ENCODE results near the gene TJP2.

TJP2 gene

GRCh38 chr9:69147041-69147834 lies 26.8 kb upstream of the TJP2 start (continued):
- TF ChIP-seq KLF10 (tag by site-specific recombination; IDR thresholded peaks at IDR 0.05) (no peak), ZNF302 (tag by site-specific recombination; IDR thresholded peaks at IDR 0.05; ENCODE audit: low read depth) (no peak), ZNF10 (tag by site-specific recombination; IDR thresholded peaks at IDR 0.05) (no peak), CTCF (tag by site-specific recombination; IDR thresholded peaks at IDR 0.05) (no peak), ZBTB21 (tag by site-specific recombination; IDR thresholded peaks at IDR 0.05) (no peak), ZNF692 (tag by site-specific recombination; IDR thresholded peaks at IDR 0.05) (no peak), ZNF416 (tag by site-specific recombination; IDR thresholded peaks at IDR 0.05) (no peak), ZNF600 (tag by site-specific recombination; IDR thresholded peaks at IDR 0.05) (no peak), ZNF776 (tag by site-specific recombination; IDR thresholded peaks at IDR 0.05; ENCODE audit: borderline replicate concordance) (no peak), ZIC2 (tag by site-specific recombination; IDR thresholded peaks at IDR 0.05) (no peak), ZFP37 (tag by site-specific recombination; IDR thresholded peaks at IDR 0.05) (no peak)
- TF ChIP-seq, protein P1, sequence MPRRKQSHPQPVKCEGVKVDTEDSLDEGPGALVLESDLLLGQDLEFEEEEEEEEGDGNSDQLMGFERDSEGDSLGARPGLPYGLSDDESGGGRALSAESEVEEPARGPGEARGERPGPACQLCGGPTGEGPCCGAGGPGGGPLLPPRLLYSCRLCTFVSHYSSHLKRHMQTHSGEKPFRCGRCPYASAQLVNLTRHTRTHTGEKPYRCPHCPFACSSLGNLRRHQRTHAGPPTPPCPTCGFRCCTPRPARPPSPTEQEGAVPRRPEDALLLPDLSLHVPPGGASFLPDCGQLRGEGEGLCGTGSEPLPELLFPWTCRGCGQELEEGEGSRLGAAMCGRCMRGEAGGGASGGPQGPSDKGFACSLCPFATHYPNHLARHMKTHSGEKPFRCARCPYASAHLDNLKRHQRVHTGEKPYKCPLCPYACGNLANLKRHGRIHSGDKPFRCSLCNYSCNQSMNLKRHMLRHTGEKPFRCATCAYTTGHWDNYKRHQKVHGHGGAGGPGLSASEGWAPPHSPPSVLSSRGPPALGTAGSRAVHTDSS (tag by site-specific recombination; IDR thresholded peaks at IDR 0.05) = no peak

DNA sequence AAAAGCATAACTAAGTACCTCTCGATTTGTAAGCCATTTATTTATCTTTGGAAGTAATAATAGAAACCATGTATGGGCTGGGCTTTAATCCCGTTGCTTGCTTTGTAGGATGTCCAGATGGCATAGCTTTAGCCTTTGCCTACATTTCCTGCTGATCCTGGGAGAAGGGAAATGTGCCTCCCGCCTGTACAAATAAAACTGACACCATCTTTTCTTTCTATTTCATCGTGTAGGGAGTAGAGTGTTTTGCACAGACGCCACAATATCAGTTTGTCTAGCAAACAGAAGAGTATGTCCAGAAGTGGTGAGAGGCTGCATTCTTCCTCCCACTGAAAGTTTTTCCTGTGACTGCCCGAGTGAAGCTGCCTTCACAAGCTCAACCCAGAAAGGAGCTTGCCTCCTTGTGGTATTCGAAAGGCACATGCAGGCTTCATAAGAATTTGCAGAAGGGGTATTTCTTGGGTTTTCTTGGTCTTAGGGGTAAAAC lies 24.7 kb upstream of the TJP2 start:
- ChIA-PET POLR2A (no interaction called here), CTCF (interaction anchor here (0.7 to 3.1 kb wide), 4 partner anchors 9 to 95 kb away, joined by 3 to 15 read pairs (median 4); no protein-coding TSS in a partner anchor)
- Histone ChIP-seq H3K4me1 (ENCODE audit: control insufficient read depth, insufficient read depth, low read length) (no peaks in the 10 kb centered on the region), H3K4me3 (ENCODE audit: low read depth, low read length) (no peak overlapping the region), H3K27ac (ENCODE audit: extremely low read depth, low read depth, low read length) (no peak overlapping the region), H3K9me3 (ENCODE audit: control insufficient read depth, insufficient read depth, low read depth, low read length) (no peaks in the 10 kb centered on the region), H3K36me3 (ENCODE audit: control insufficient read depth in 2 of 2, insufficient read depth in 1 of 2, low read length in 2 of 2) (no peaks in the 10 kb centered on the region)
- no peak for TF ChIP-seq ZNF341 (tag by site-specific recombination; IDR thresholded peaks at IDR 0.05; ENCODE audit: low read depth)
- no peak for TF ChIP-seq ZNF792 (tag by site-specific recombination; IDR thresholded peaks at IDR 0.05)
- TF ChIP-seq, protein P2, sequence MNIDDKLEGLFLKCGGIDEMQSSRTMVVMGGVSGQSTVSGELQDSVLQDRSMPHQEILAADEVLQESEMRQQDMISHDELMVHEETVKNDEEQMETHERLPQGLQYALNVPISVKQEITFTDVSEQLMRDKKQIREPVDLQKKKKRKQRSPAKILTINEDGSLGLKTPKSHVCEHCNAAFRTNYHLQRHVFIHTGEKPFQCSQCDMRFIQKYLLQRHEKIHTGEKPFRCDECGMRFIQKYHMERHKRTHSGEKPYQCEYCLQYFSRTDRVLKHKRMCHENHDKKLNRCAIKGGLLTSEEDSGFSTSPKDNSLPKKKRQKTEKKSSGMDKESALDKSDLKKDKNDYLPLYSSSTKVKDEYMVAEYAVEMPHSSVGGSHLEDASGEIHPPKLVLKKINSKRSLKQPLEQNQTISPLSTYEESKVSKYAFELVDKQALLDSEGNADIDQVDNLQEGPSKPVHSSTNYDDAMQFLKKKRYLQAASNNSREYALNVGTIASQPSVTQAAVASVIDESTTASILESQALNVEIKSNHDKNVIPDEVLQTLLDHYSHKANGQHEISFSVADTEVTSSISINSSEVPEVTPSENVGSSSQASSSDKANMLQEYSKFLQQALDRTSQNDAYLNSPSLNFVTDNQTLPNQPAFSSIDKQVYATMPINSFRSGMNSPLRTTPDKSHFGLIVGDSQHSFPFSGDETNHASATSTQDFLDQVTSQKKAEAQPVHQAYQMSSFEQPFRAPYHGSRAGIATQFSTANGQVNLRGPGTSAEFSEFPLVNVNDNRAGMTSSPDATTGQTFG (tag by site-specific recombination; IDR thresholded peaks at IDR 0.05; ENCODE audit: borderline replicate concordance) = no peak
- TF ChIP-seq OVOL3 (tag by site-specific recombination; IDR thresholded peaks at IDR 0.05) = no peak
- no peak for TF ChIP-seq ZNF184 (tag by site-specific recombination; IDR thresholded peaks at IDR 0.05)
- no peak for TF ChIP-seq HOXD13 (CRISPR knock-in tag; IDR thresholded peaks at IDR 0.05; ENCODE audit: borderline replicate concordance)
- no peak for TF ChIP-seq ZBTB1 (tag by site-specific recombination; IDR thresholded peaks at IDR 0.05)
- no peak for TF ChIP-seq ZNF692 (tag by site-specific recombination; IDR thresholded peaks at IDR 0.05)
- no peak for TF ChIP-seq ZNF223 (tag by site-specific recombination; IDR thresholded peaks at IDR 0.05)
- no peak for TF ChIP-seq SCRT1 (tag by site-specific recombination; IDR thresholded peaks at IDR 0.05; ENCODE audit: borderline replicate concordance)
- no peak for TF ChIP-seq HOXA7 (CRISPR knock-in tag; IDR thresholded peaks at IDR 0.05; ENCODE audit: borderline replicate concordance)
- TF ChIP-seq ZNF664 (tag by site-specific recombination; IDR thresholded peaks at IDR 0.05) = no peak
- TF ChIP-seq MEIS1 (CRISPR knock-in tag; IDR thresholded peaks at IDR 0.05; ENCODE audit: borderline replicate concordance) = no peak
- TF ChIP-seq, protein P3, sequence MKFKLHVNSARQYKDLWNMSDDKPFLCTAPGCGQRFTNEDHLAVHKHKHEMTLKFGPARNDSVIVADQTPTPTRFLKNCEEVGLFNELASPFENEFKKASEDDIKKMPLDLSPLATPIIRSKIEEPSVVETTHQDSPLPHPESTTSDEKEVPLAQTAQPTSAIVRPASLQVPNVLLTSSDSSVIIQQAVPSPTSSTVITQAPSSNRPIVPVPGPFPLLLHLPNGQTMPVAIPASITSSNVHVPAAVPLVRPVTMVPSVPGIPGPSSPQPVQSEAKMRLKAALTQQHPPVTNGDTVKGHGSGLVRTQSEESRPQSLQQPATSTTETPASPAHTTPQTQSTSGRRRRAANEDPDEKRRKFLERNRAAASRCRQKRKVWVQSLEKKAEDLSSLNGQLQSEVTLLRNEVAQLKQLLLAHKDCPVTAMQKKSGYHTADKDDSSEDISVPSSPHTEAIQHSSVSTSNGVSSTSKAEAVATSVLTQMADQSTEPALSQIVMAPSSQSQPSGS (tag by site-specific recombination; IDR thresholded peaks at IDR 0.05; ENCODE audit: low read depth) = no peak
- no peak for TF ChIP-seq ZNF768 (tag by site-specific recombination; IDR thresholded peaks at IDR 0.05)
